ENCODE data around the gene CDO1.

Gene CDO1
- long read RNA-seq, partial matches to known transcripts = 0 of 1 reads
- long read RNA-seq, other reads (novel, unspliced or antisense) = 1 of 1 reads

DNA sequence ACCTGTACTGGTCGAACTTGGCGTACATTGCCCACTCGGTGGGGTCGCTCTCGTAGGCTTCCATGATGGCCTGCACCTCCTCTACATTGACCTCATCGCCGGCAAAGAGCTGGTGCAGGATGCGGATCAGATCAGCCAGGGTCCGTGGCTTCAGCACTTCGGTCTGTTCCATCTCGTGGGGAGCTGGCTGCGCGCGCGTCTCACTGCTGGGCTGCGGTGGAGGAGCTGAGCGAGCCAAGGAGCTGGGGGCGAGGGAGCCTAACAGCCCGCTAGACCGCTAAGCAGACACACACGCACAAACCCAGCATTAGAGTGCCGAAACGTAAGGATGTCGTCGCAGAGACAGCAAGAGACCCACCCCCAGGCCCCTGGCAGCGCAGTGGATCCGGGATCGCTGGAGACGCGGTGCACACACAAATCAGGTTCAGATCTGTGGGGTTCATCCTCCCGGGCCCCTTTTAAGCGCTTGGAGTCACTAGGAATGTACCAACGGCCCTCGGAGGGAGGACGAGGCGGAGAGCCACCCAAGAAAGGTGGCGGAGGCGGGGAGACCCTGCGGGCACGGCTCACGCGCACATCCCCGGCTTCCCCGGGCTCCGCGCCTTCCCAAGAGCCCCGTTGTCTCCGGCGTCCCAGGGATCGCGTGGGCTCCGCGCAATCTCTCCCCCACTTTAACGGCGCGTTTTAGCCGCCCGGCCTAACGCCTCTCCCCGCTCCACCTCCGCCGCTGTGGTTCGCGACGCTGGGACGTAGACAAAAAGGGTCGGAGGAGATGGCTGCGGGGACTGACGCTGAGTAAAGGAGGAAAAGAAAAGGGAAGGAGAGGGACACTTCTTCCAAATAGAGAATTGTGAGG lies at the start of gene CDO1:
TSS of gene CDO1 (minus strand) at position 434 of the 856 bp plus-strand sequence. CDS start at position 172, 262 bp downstream.
- no peak for DNase-seq (ENCODE audit: low read depth in 1 of 2, low spot score in 1 of 2)
- H3K27me3 ChIP-seq (ENCODE audit: insufficient read depth, poor library complexity, severe bottlenecking) = no peaks in the 10 kb centered on the region
- no peak for TF ChIP-seq SPI1 (IDR thresholded peaks at IDR 0.05; ENCODE audit: borderline replicate concordance, low read depth)
- TF ChIP-seq POLR2AphosphoS5 (IDR thresholded peaks at IDR 0.05; ENCODE audit: low read depth) = no peak
- TF ChIP-seq CTCF (IDR thresholded peaks at IDR 0.05; ENCODE audit: insufficient read depth, low read length) = no peak
- TF ChIP-seq, protein P1, sequence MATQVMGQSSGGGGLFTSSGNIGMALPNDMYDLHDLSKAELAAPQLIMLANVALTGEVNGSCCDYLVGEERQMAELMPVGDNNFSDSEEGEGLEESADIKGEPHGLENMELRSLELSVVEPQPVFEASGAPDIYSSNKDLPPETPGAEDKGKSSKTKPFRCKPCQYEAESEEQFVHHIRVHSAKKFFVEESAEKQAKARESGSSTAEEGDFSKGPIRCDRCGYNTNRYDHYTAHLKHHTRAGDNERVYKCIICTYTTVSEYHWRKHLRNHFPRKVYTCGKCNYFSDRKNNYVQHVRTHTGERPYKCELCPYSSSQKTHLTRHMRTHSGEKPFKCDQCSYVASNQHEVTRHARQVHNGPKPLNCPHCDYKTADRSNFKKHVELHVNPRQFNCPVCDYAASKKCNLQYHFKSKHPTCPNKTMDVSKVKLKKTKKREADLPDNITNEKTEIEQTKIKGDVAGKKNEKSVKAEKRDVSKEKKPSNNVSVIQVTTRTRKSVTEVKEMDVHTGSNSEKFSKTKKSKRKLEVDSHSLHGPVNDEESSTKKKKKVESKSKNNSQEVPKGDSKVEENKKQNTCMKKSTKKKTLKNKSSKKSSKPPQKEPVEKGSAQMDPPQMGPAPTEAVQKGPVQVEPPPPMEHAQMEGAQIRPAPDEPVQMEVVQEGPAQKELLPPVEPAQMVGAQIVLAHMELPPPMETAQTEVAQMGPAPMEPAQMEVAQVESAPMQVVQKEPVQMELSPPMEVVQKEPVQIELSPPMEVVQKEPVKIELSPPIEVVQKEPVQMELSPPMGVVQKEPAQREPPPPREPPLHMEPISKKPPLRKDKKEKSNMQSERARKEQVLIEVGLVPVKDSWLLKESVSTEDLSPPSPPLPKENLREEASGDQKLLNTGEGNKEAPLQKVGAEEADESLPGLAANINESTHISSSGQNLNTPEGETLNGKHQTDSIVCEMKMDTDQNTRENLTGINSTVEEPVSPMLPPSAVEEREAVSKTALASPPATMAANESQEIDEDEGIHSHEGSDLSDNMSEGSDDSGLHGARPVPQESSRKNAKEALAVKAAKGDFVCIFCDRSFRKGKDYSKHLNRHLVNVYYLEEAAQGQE (IDR thresholded peaks at IDR 0.05; ENCODE audit: insufficient replicate concordance, low read depth) = no peak
- no peak for TF ChIP-seq GABPA (IDR thresholded peaks at IDR 0.05; ENCODE audit: low read depth)
- no peak within 1 kb of the TSS for H3K27ac ChIP-seq (replicated peaks)
- H3K4me3 ChIP-seq (replicated peaks; ENCODE audit: insufficient read depth, low read length) = peak within 1 kb of the TSS; percentile 46

GRCh38 chr5:115859378-115859777 lies 42.9 kb upstream of the CDO1 start:
- Histone ChIP-seq H3K27ac (replicated peaks) (no peak overlapping the region), H3K4me3 (replicated peaks; ENCODE audit: insufficient read depth, low read length) (no peak overlapping the region), H3K27me3 (ENCODE audit: insufficient read depth, poor library complexity, severe bottlenecking) (no peaks in the 10 kb centered on the region)
- TF ChIP-seq POLR2AphosphoS5 (IDR thresholded peaks at IDR 0.05; ENCODE audit: low read depth) (no peak), CTCF (IDR thresholded peaks at IDR 0.05; ENCODE audit: insufficient read depth, low read length) (no peak), SPI1 (IDR thresholded peaks at IDR 0.05; ENCODE audit: borderline replicate concordance, low read depth) (no peak), GABPA (IDR thresholded peaks at IDR 0.05; ENCODE audit: low read depth) (no peak)
- TF ChIP-seq, protein P1 (IDR thresholded peaks at IDR 0.05; ENCODE audit: insufficient replicate concordance, low read depth) = no peak
- no peak for DNase-seq (ENCODE audit: low read depth in 1 of 2, low spot score in 1 of 2)

DNA sequence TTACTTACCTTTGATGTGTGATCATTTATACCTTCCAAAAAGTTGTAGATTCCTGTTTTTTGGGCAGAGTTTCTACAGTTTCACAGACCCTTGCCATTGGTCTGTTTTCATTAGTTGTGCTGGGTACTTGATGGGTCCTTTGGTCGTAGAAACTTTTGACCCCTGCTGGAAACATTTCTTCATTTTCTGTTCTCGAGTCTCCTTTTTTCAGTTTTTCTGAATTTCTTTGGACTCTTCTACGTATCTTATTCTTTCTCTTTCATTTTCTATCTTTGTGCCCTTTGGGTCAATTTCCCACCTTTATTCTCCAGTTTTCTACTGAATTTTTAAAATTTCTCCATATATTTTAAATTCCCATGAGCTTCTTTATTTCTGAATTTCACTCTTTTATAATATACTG lies 41.9 kb upstream of the CDO1 start:
- Histone ChIP-seq H3K27ac (replicated peaks) (no peak overlapping the region), H3K27me3 (ENCODE audit: insufficient read depth, poor library complexity, severe bottlenecking) (no peaks in the 10 kb centered on the region), H3K4me3 (replicated peaks; ENCODE audit: insufficient read depth, low read length) (no peak overlapping the region)
- no peak for DNase-seq (ENCODE audit: low read depth in 1 of 2, low spot score in 1 of 2)
- TF ChIP-seq POLR2AphosphoS5 (IDR thresholded peaks at IDR 0.05; ENCODE audit: low read depth) = no peak
- no peak for TF ChIP-seq SPI1 (IDR thresholded peaks at IDR 0.05; ENCODE audit: borderline replicate concordance, low read depth)
- TF ChIP-seq, protein P1 (IDR thresholded peaks at IDR 0.05; ENCODE audit: insufficient replicate concordance, low read depth) = no peak
- TF ChIP-seq CTCF (IDR thresholded peaks at IDR 0.05; ENCODE audit: insufficient read depth, low read length) = no peak
- no peak for TF ChIP-seq GABPA (IDR thresholded peaks at IDR 0.05; ENCODE audit: low read depth)

All from HL-60 (cell line).